Upper lobe of right lung (tissue), 1 donor: Measurements from ENCODE around the gene ZNF836. TPM values are rescaled to one million over a fixed set of nuclear protein-coding genes. Genes with fewer than 3 reads are reported as not detected.

Source experiments
- ATAC-seq: fragments of 200-7000 bp; cut with Tn5 transposase; one replicate; pipeline ENCODE4 v1.9.1; 2020; ENCODE audit warnings: mild to moderate bottlenecking, moderate library complexity
- DNase-seq: peaks from one replicate; pipeline ENCODE4 v3.0.0-alpha.2; 2020
- H3K27ac ChIP-seq: fragments of 200-600 bp; one replicate; pipeline ENCODE4 v1.8.0; 2022
- H3K27me3 ChIP-seq: fragments of 200-600 bp; one replicate; pipeline ENCODE4 v1.8.0; 2022; ENCODE audit warnings: mild to moderate bottlenecking
- H3K36me3 ChIP-seq: fragments of 200-600 bp; one replicate; pipeline ENCODE4 v1.8.0; 2022
- H3K4me1 ChIP-seq: fragments of 200-600 bp; one replicate; pipeline ENCODE4 v1.8.0; 2022
- H3K4me3 ChIP-seq: fragments of 200-600 bp; one replicate; pipeline ENCODE4 v1.8.0; 2022; ENCODE audit warnings: mild to moderate bottlenecking
- H3K9me3 ChIP-seq: fragments of 200-600 bp; one replicate; pipeline ENCODE4 v1.8.0; 2022
- CTCF ChIP-seq: fragments of 200-600 bp; IDR thresholded peaks from one replicate; pipeline ENCODE4 v1.8.0; 2022; ENCODE audit warnings: antibody characterized with exemption
- intact Hi-C: fragments of 100-400 bp; cut with DNase I; formaldehyde crosslinking; loops from one replicate; pipeline ENCODE4 v1.11.0; 2022
- total RNA-seq: library from RNA; stranded (reverse); fragmentation: NEBNext Ultra II Directional; extraction: Animal tissue kit (Norgen Biotek cat#: 25700); gene quantifications from one replicate; pipeline ENCODE4 v1.2.1, GENCODE V29; 2021
- donor health status: DM: no; HTN: yes; CAD: no; lungs with severe emphysema.

The ZNF836 gene
- total RNA-seq, 1 donor from 2014 or later = 20.7 TPM

- Histone ChIP-seq H3K4me3 (peak overlapping the region; percentile 89), H3K4me1 (peaks cover 15% of the 10 kb centered on the region), H3K27me3 (no peaks in the 10 kb centered on the region), H3K9me3 (no peaks in the 10 kb centered on the region), H3K36me3 (no peaks in the 10 kb centered on the region), H3K27ac (peak overlapping the region; percentile 93)
- intact Hi-C loops = loop anchor here (5.0 kb wide), 1 partner anchor 99 kb away; no protein-coding TSS in a partner anchor
- ATAC-seq (no peak), DNase-seq (no peak)
- TF ChIP-seq CTCF = no peak
Measured at GRCh38 chr19:52138278-52138982, 33.0 kb downstream of the ZNF836 start.

DNA sequence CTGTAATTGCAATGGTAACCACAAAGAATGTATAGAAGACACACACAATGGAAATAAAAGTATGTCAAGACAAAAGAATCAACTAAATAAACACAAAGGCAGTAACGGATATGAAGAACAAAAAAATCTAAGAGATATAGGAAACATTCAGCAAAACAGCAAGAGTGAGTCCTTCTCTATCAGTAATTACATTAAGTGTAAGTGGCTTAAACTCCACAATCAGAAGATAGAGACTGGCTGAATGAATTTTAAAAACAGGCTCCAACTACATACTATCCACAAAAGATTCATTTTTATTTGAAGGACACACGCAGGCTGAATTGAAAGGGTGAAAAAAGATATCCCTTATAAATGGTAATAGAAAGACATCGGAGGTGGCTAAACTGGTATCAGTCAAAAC, 51.1 kb downstream of the ZNF836 start:
- ATAC-seq (no peak), DNase-seq (no peak)
- Histone ChIP-seq H3K4me3 (no peak overlapping the region), H3K9me3 (peaks cover 87% of the 10 kb centered on the region), H3K36me3 (peaks cover 90% of the 10 kb centered on the region), H3K4me1 (no peaks in the 10 kb centered on the region), H3K27ac (no peak overlapping the region), H3K27me3 (no peaks in the 10 kb centered on the region)
- intact Hi-C loops = no loop called here
- TF ChIP-seq CTCF = no peak

GRCh38 chr19:52115526-52116053, 55.8 kb downstream of the ZNF836 start:
- DNase-seq (no peak), ATAC-seq (no peak)
- H3K4me1 ChIP-seq = no peaks in the 10 kb centered on the region
- intact Hi-C loops = no loop called here
- peaks cover 49% of the 10 kb centered on the region for H3K36me3 ChIP-seq
- TF ChIP-seq CTCF = no peak
- no peak overlapping the region for H3K4me3 ChIP-seq
- no peak overlapping the region for H3K27ac ChIP-seq
- no peaks in the 10 kb centered on the region for H3K27me3 ChIP-seq
- H3K9me3 ChIP-seq = peaks cover 100% of the 10 kb centered on the region

- H3K27ac ChIP-seq = no peak overlapping the region
- TF ChIP-seq CTCF = no peak
- no peak for DNase-seq
- ATAC-seq = no peak
- no peaks in the 10 kb centered on the region for H3K4me1 ChIP-seq
- intact Hi-C loops = no loop called here
- H3K9me3 ChIP-seq = peaks cover 96% of the 10 kb centered on the region
- H3K27me3 ChIP-seq = no peaks in the 10 kb centered on the region
- H3K4me3 ChIP-seq = no peak overlapping the region
- peaks cover 41% of the 10 kb centered on the region for H3K36me3 ChIP-seq
Measured at GRCh38 chr19:52114691-52115090, 56.7 kb downstream of the ZNF836 start.

DNA sequence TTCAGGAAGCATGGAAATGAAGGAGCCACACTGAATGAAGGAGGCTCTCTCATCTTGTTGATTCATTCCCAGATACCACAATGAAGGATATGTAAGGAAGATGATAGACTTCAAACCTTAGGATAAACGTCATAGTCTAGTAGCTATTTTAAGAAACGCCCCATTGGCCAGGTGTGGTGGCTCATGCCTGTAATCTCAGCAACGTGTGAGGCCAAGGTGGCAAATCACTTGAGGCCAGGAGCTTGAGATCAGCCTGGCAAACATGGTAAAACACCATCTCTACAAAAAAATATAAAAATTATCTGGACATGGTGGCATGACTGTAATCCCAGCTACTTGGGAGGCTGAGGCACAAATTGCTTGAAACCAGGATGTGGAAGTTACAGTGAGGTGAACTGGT, 58.8 kb downstream of the ZNF836 start:
- peaks cover 23% of the 10 kb centered on the region for H3K36me3 ChIP-seq
- no peak overlapping the region for H3K27ac ChIP-seq
- DNase-seq = no peak
- peaks cover 87% of the 10 kb centered on the region for H3K9me3 ChIP-seq
- no peak overlapping the region for H3K4me3 ChIP-seq
- TF ChIP-seq CTCF = no peak
- no peak for ATAC-seq
- no peaks in the 10 kb centered on the region for H3K27me3 ChIP-seq
- H3K4me1 ChIP-seq = no peaks in the 10 kb centered on the region
- intact Hi-C loops = no loop called here
